ENCODE results near the gene ACER1.
"Not testable (repeated sequence)": the region's sequence is repeated elsewhere in the genome, so short reads cannot be mapped to it uniquely, and the experiment has no call there.

ACER1 gene

GRCh38 chr19:6334490-6335285, 1.3 kb upstream of the ACER1 start:
- H3K4me1 ChIP-seq (ENCODE audit: control insufficient read depth, insufficient read depth, low read length, poor library complexity, severe bottlenecking) = no peaks in the 10 kb centered on the region
- no peak for DNase-seq
- H3K27me3 ChIP-seq (replicated peaks; ENCODE audit: control insufficient read depth, insufficient read depth, low read length, poor library complexity, severe bottlenecking) = no peaks in the 10 kb centered on the region
- no peak overlapping the region for H3K4me3 ChIP-seq (ENCODE audit: insufficient read depth, low read depth, low read length, poor library complexity, severe bottlenecking)
- H3K9me3 ChIP-seq (ENCODE audit: control insufficient read depth, low read length) = no peaks in the 10 kb centered on the region
- no peak overlapping the region for H3K27ac ChIP-seq (ENCODE audit: insufficient read depth, low read length, poor library complexity, severe bottlenecking)
- no peaks in the 10 kb centered on the region for H3K36me3 ChIP-seq (ENCODE audit: control insufficient read depth, insufficient read depth, low read length)

- DNase-seq = no peak
Measured at GRCh38 chr19:6326815-6327214, 6.6 kb downstream of the ACER1 start.

GRCh38 chr19:6325614-6326013, 7.8 kb downstream of the ACER1 start:
- Histone ChIP-seq H3K36me3 (ENCODE audit: control insufficient read depth, insufficient read depth, low read length) (no peaks in the 10 kb centered on the region), H3K9me3 (ENCODE audit: control insufficient read depth, low read length) (no peaks in the 10 kb centered on the region), H3K4me3 (ENCODE audit: insufficient read depth, low read depth, low read length, poor library complexity, severe bottlenecking) (no peak overlapping the region), H3K27ac (ENCODE audit: insufficient read depth, low read length, poor library complexity, severe bottlenecking) (no peak overlapping the region), H3K27me3 (replicated peaks; ENCODE audit: control insufficient read depth, insufficient read depth, low read length, poor library complexity, severe bottlenecking) (no peaks in the 10 kb centered on the region), H3K4me1 (ENCODE audit: control insufficient read depth, insufficient read depth, low read length, poor library complexity, severe bottlenecking) (no peaks in the 10 kb centered on the region)
- DNase-seq = no peak

More at GRCh38 chr19:6326815-6327214, 6.6 kb downstream of the ACER1 start:
- Histone ChIP-seq H3K36me3 (ENCODE audit: control insufficient read depth, insufficient read depth, low read length) (no peaks in the 10 kb centered on the region), H3K4me3 (ENCODE audit: insufficient read depth, low read depth, low read length, poor library complexity, severe bottlenecking) (no peak overlapping the region), H3K27me3 (replicated peaks; ENCODE audit: control insufficient read depth, insufficient read depth, low read length, poor library complexity, severe bottlenecking) (no peaks in the 10 kb centered on the region), H3K27ac (ENCODE audit: insufficient read depth, low read length, poor library complexity, severe bottlenecking) (no peak overlapping the region), H3K4me1 (ENCODE audit: control insufficient read depth, insufficient read depth, low read length, poor library complexity, severe bottlenecking) (no peaks in the 10 kb centered on the region), H3K9me3 (ENCODE audit: control insufficient read depth, low read length) (no peaks in the 10 kb centered on the region)

- no peak overlapping the region for H3K27ac ChIP-seq (ENCODE audit: insufficient read depth, low read length, poor library complexity, severe bottlenecking)
- no peaks in the 10 kb centered on the region for H3K9me3 ChIP-seq (ENCODE audit: control insufficient read depth, low read length)
- H3K4me1 ChIP-seq (ENCODE audit: control insufficient read depth, insufficient read depth, low read length, poor library complexity, severe bottlenecking) = no peaks in the 10 kb centered on the region
- no peaks in the 10 kb centered on the region for H3K27me3 ChIP-seq (replicated peaks; ENCODE audit: control insufficient read depth, insufficient read depth, low read length, poor library complexity, severe bottlenecking)
- H3K36me3 ChIP-seq (ENCODE audit: control insufficient read depth, insufficient read depth, low read length) = no peaks in the 10 kb centered on the region
- DNase-seq = no peak
- no peak overlapping the region for H3K4me3 ChIP-seq (ENCODE audit: insufficient read depth, low read depth, low read length, poor library complexity, severe bottlenecking)
Measured at GRCh38 chr19:6324757-6325156, 8.7 kb downstream of the ACER1 start.

- H3K4me1 ChIP-seq (ENCODE audit: control insufficient read depth, insufficient read depth, low read length, poor library complexity, severe bottlenecking) = no peaks in the 10 kb centered on the region
- H3K4me3 ChIP-seq (ENCODE audit: insufficient read depth, low read depth, low read length, poor library complexity, severe bottlenecking) = no peak overlapping the region
- H3K36me3 ChIP-seq (ENCODE audit: control insufficient read depth, insufficient read depth, low read length) = no peaks in the 10 kb centered on the region
- H3K27ac ChIP-seq (ENCODE audit: insufficient read depth, low read length, poor library complexity, severe bottlenecking) = no peak overlapping the region
- no peaks in the 10 kb centered on the region for H3K9me3 ChIP-seq (ENCODE audit: control insufficient read depth, low read length)
- no peak for DNase-seq
- H3K27me3 ChIP-seq (replicated peaks; ENCODE audit: control insufficient read depth, insufficient read depth, low read length, poor library complexity, severe bottlenecking) = no peaks in the 10 kb centered on the region
Measured at GRCh38 chr19:6322284-6322683, 11.1 kb downstream of the ACER1 start.

GRCh38 chr19:6319376-6319775, 14.0 kb downstream of the ACER1 start:
- H3K4me1 ChIP-seq (ENCODE audit: control insufficient read depth, insufficient read depth, low read length, poor library complexity, severe bottlenecking) = no peaks in the 10 kb centered on the region
- no peaks in the 10 kb centered on the region for H3K27me3 ChIP-seq (replicated peaks; ENCODE audit: control insufficient read depth, insufficient read depth, low read length, poor library complexity, severe bottlenecking)
- H3K36me3 ChIP-seq (ENCODE audit: control insufficient read depth, insufficient read depth, low read length) = no peaks in the 10 kb centered on the region
- H3K9me3 ChIP-seq (ENCODE audit: control insufficient read depth, low read length) = no peaks in the 10 kb centered on the region
- DNase-seq = no peak
- H3K27ac ChIP-seq (ENCODE audit: insufficient read depth, low read length, poor library complexity, severe bottlenecking) = no peak overlapping the region
- no peak overlapping the region for H3K4me3 ChIP-seq (ENCODE audit: insufficient read depth, low read depth, low read length, poor library complexity, severe bottlenecking)

GRCh38 chr19:6318772-6319171, 14.6 kb downstream of the ACER1 start:
- Histone ChIP-seq H3K27ac (ENCODE audit: insufficient read depth, low read length, poor library complexity, severe bottlenecking) (no peak overlapping the region), H3K4me3 (ENCODE audit: insufficient read depth, low read depth, low read length, poor library complexity, severe bottlenecking) (no peak overlapping the region), H3K9me3 (ENCODE audit: control insufficient read depth, low read length) (no peaks in the 10 kb centered on the region), H3K27me3 (replicated peaks; ENCODE audit: control insufficient read depth, insufficient read depth, low read length, poor library complexity, severe bottlenecking) (no peaks in the 10 kb centered on the region), H3K4me1 (ENCODE audit: control insufficient read depth, insufficient read depth, low read length, poor library complexity, severe bottlenecking) (no peaks in the 10 kb centered on the region), H3K36me3 (ENCODE audit: control insufficient read depth, insufficient read depth, low read length) (no peaks in the 10 kb centered on the region)
- DNase-seq = no peak

GRCh38 chr19:6315646-6316045, 17.8 kb downstream of the ACER1 start:
- not testable (repeated sequence) for H3K9me3 ChIP-seq (ENCODE audit: control insufficient read depth, low read length); DNase-seq; H3K36me3 ChIP-seq (ENCODE audit: control insufficient read depth, insufficient read depth, low read length); H3K4me1 ChIP-seq (ENCODE audit: control insufficient read depth, insufficient read depth, low read length, poor library complexity, severe bottlenecking); H3K27ac ChIP-seq (ENCODE audit: insufficient read depth, low read length, poor library complexity, severe bottlenecking); H3K4me3 ChIP-seq (ENCODE audit: insufficient read depth, low read depth, low read length, poor library complexity, severe bottlenecking); H3K27me3 ChIP-seq (replicated peaks; ENCODE audit: control insufficient read depth, insufficient read depth, low read length, poor library complexity, severe bottlenecking)

GRCh38 chr19:6313398-6313969, 19.9 kb downstream of the ACER1 start:
- no peaks in the 10 kb centered on the region for H3K9me3 ChIP-seq (ENCODE audit: control insufficient read depth, low read length)
- no peak overlapping the region for H3K4me3 ChIP-seq (ENCODE audit: insufficient read depth, low read depth, low read length, poor library complexity, severe bottlenecking)
- H3K4me1 ChIP-seq (ENCODE audit: control insufficient read depth, insufficient read depth, low read length, poor library complexity, severe bottlenecking) = no peaks in the 10 kb centered on the region
- H3K27ac ChIP-seq (ENCODE audit: insufficient read depth, low read length, poor library complexity, severe bottlenecking) = no peak overlapping the region
- no peaks in the 10 kb centered on the region for H3K36me3 ChIP-seq (ENCODE audit: control insufficient read depth, insufficient read depth, low read length)
- no peaks in the 10 kb centered on the region for H3K27me3 ChIP-seq (replicated peaks; ENCODE audit: control insufficient read depth, insufficient read depth, low read length, poor library complexity, severe bottlenecking)
- DNase-seq = no peak

- H3K27me3 ChIP-seq (replicated peaks; ENCODE audit: control insufficient read depth, insufficient read depth, low read length, poor library complexity, severe bottlenecking) = no peaks in the 10 kb centered on the region
- DNase-seq = no peak
- H3K9me3 ChIP-seq (ENCODE audit: control insufficient read depth, low read length) = no peaks in the 10 kb centered on the region
- no peak overlapping the region for H3K4me3 ChIP-seq (ENCODE audit: insufficient read depth, low read depth, low read length, poor library complexity, severe bottlenecking)
- H3K36me3 ChIP-seq (ENCODE audit: control insufficient read depth, insufficient read depth, low read length) = no peaks in the 10 kb centered on the region
- H3K27ac ChIP-seq (ENCODE audit: insufficient read depth, low read length, poor library complexity, severe bottlenecking) = no peak overlapping the region
- no peaks in the 10 kb centered on the region for H3K4me1 ChIP-seq (ENCODE audit: control insufficient read depth, insufficient read depth, low read length, poor library complexity, severe bottlenecking)
Measured at GRCh38 chr19:6312018-6312417, 21.4 kb downstream of the ACER1 start.
